K562 (cell line): ENCODE measurements around the gene KMT5C. TPM values are rescaled to one million over a fixed set of nuclear protein-coding genes. Genes with fewer than 3 reads are reported as not detected.

ENCODE experiments used
- CHD1 ChIP-seq: fragments of 200-600 bp; sonication (generic); IDR thresholded peaks from one replicate; pipeline ENCODE4 v1.6.1; 2012; ENCODE audit warnings: mild to moderate bottlenecking, moderate library complexity, low read length, inconsistent platforms
- CXXC5 ChIP-seq: fragments of 250-450 bp; sonication (Bioruptor Pico); IDR thresholded peaks from 2 replicates; pipeline ENCODE4 v1.8.0; 2022; ENCODE audit warnings: inconsistent platforms, mild to moderate bottlenecking, moderate library complexity
- ELF1 ChIP-seq: fragments of 200-800 bp; sonication (Bioruptor generic); IDR thresholded peaks from 2 replicates; pipeline ENCODE4 v1.6.1; 2016; ENCODE audit warnings: missing genetic modification characterization, missing compliant biosample characterization
- KDM4B ChIP-seq, 2 experiments: fragments of 450-650 bp in 1 of 2; sonication (generic) in 1 of 2; IDR thresholded peaks; 2 replicates each; pipeline ENCODE4 v1.6.1; 2016 to 2017; ENCODE audit warnings: borderline replicate concordance in 2 of 2, antibody characterized with exemption in 1 of 2, low read depth in 1 of 2, mild to moderate bottlenecking in 1 of 2
- MAZ ChIP-seq, 2 experiments: fragments of 450-650 bp in 1 of 2; sonication (generic) in 1 of 2; formaldehyde crosslinking; IDR thresholded peaks in 1 of 2; conservative IDR thresholded peaks in 1 of 2; 2 replicates each; pipeline versions ENCODE4 v1.4.0 to v1.5.0; 2020; ENCODE audit warnings: mild to moderate bottlenecking in 1 of 2, missing genetic modification reagents in 1 of 2
- TAF1 ChIP-seq: IDR thresholded peaks from 2 replicates; pipeline ENCODE4 v1.6.1; 2011; ENCODE audit warnings: mild to moderate bottlenecking, low read length, moderate library complexity; ENCODE audit not compliant: insufficient read depth, control insufficient read depth, severe bottlenecking; ENCODE audit errors: extremely low read depth
- polyA plus RNA-seq, 8 experiments: library from polyadenylated mRNA; depleted of rRNA in 4 of 8; stranded (reverse) in 5 of 8; unstranded in 3 of 8; fragments of >200 nt; fragmentation: Nextera tagmentation in 2 of 8; fragmentation: Illumina TruSeq in 1 of 8; extraction: Ambion mirVana in 2 of 8; extraction: Trizol in 1 of 8; gene quantifications; 2 replicates each; pipeline versions ENCODE4 v1.2.1 to v1.2.3, GENCODE V29; 2011 to 2014; ENCODE audit warnings: inconsistent platforms in 1 of 8, missing spikeins in 1 of 8
- total RNA-seq, 7 experiments: library from RNA; depleted of rRNA in 6 of 7; stranded (reverse); fragments of >200 nt in 6 of 7; fragmentation: Illumina TruSeq in 2 of 7; extraction: Trizol in 2 of 7; gene quantifications; 2 replicates each; pipeline versions ENCODE4 v1.2.1 to v1.2.3, GENCODE V29; 2011 to 2021; ENCODE audit warnings: low replicate concordance in 1 of 7
- TF ChIP-seq, protein P1 (sequence below): sonication (generic); formaldehyde crosslinking; IDR thresholded peaks from 2 replicates; pipeline ENCODE4 v1.8.0; 2022; ENCODE audit warnings: mild to moderate bottlenecking, missing genetic modification reagents
- TF ChIP-seq, protein P2 (sequence below): sonication (generic); formaldehyde crosslinking; IDR thresholded peaks from 2 replicates; pipeline ENCODE4 v1.8.1; 2023; ENCODE audit warnings: mild to moderate bottlenecking, missing genetic modification reagents
- TF ChIP-seq, protein P3 (sequence below), 2 experiments: IDR thresholded peaks; 2 replicates each; pipeline ENCODE4 v1.6.1; 2012; ENCODE audit warnings: improper control_type of control experiment in 2 of 2, low read depth in 2 of 2, low read length in 2 of 2, borderline replicate concordance in 1 of 2
- TF ChIP-seq, protein P4 (sequence below): fragments of 450-650 bp; IDR thresholded peaks from 2 replicates; pipeline ENCODE4 v1.6.1; 2014; ENCODE audit warnings: low read depth, mild to moderate bottlenecking, moderate library complexity, borderline replicate concordance

KMT5C gene
- total and polyA plus RNA-seq, 9 of the 15 experiments (the other 6 are each of a cell fraction or from before 2014, with no cell fraction given): 0.15 to 53.5 (median 16.6) TPM

DNA sequence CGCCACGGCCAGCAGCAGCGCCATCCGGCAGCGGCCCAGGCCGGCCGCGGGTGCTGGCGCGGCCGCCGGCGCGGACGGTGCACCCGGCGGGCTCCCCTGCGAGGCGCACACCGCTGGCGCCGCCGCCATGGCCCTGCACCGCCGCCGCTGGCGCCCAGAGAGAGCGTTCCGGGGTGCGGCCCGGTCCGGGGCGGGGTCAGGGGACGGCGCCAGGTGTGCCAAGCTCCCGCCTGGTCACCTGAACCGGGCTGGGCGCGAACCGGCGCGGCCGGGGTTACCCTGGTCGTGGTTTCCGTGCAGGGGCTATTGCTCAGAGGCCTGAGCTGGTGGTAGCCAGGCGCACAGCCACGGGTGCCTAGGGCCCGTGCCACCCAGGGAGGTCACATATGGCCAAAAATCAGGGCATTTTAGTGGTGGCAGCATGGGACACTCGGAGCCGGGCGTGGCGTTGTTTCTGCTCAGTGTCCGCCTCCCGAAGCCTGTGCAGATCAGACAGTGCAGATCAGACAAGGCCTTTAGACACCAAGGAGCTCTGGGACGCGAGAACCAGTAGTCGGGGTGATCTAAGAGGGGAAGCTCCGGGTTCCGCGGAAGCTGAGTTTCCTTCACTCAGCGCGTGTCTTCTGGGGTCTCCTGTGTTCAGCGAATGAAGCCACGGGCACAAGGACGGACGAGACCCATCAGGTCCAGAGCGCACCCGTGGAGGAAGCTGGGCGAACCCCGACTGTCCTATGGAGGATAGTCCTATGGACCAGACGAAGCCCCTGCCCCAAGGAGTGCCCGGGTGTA lies 44.6 kb downstream of the KMT5C start, which contains the start of gene TMEM238 (continued):
- TF ChIP-seq, protein P1, sequence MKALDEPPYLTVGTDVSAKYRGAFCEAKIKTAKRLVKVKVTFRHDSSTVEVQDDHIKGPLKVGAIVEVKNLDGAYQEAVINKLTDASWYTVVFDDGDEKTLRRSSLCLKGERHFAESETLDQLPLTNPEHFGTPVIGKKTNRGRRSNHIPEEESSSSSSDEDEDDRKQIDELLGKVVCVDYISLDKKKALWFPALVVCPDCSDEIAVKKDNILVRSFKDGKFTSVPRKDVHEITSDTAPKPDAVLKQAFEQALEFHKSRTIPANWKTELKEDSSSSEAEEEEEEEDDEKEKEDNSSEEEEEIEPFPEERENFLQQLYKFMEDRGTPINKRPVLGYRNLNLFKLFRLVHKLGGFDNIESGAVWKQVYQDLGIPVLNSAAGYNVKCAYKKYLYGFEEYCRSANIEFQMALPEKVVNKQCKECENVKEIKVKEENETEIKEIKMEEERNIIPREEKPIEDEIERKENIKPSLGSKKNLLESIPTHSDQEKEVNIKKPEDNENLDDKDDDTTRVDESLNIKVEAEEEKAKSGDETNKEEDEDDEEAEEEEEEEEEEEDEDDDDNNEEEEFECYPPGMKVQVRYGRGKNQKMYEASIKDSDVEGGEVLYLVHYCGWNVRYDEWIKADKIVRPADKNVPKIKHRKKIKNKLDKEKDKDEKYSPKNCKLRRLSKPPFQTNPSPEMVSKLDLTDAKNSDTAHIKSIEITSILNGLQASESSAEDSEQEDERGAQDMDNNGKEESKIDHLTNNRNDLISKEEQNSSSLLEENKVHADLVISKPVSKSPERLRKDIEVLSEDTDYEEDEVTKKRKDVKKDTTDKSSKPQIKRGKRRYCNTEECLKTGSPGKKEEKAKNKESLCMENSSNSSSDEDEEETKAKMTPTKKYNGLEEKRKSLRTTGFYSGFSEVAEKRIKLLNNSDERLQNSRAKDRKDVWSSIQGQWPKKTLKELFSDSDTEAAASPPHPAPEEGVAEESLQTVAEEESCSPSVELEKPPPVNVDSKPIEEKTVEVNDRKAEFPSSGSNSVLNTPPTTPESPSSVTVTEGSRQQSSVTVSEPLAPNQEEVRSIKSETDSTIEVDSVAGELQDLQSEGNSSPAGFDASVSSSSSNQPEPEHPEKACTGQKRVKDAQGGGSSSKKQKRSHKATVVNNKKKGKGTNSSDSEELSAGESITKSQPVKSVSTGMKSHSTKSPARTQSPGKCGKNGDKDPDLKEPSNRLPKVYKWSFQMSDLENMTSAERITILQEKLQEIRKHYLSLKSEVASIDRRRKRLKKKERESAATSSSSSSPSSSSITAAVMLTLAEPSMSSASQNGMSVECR (CRISPR knock-in tag): 0 out of 2 replicates have a peak, but pooled peaks have one; percentile 24
- TF ChIP-seq MAZ (CRISPR knock-in tag; conservative IDR thresholded peaks at IDR 0.05 in 1 of 2, IDR thresholded peaks at IDR 0.05 in 1 of 2) (peak in 1 of 2 experiments; percentile 26; a peak in 1 of 4 replicates), KDM4B (IDR thresholded peaks at IDR 0.05; ENCODE audit: borderline replicate concordance in 2 of 2, low read depth in 1 of 2) (no peak), ELF1 (tag) (no peak), CHD1 (peak; percentile 80), TAF1 (peak; percentile 8), CXXC5 (CRISPR knock-in tag) (peak; percentile 34; the same call in 1 of the 2 replicates)
- TF ChIP-seq, protein P2, sequence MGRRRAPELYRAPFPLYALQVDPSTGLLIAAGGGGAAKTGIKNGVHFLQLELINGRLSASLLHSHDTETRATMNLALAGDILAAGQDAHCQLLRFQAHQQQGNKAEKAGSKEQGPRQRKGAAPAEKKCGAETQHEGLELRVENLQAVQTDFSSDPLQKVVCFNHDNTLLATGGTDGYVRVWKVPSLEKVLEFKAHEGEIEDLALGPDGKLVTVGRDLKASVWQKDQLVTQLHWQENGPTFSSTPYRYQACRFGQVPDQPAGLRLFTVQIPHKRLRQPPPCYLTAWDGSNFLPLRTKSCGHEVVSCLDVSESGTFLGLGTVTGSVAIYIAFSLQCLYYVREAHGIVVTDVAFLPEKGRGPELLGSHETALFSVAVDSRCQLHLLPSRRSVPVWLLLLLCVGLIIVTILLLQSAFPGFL (CRISPR knock-in tag): 0 out of 2 replicates have a peak, but pooled peaks have one; percentile 20
- TF ChIP-seq, protein P3, sequence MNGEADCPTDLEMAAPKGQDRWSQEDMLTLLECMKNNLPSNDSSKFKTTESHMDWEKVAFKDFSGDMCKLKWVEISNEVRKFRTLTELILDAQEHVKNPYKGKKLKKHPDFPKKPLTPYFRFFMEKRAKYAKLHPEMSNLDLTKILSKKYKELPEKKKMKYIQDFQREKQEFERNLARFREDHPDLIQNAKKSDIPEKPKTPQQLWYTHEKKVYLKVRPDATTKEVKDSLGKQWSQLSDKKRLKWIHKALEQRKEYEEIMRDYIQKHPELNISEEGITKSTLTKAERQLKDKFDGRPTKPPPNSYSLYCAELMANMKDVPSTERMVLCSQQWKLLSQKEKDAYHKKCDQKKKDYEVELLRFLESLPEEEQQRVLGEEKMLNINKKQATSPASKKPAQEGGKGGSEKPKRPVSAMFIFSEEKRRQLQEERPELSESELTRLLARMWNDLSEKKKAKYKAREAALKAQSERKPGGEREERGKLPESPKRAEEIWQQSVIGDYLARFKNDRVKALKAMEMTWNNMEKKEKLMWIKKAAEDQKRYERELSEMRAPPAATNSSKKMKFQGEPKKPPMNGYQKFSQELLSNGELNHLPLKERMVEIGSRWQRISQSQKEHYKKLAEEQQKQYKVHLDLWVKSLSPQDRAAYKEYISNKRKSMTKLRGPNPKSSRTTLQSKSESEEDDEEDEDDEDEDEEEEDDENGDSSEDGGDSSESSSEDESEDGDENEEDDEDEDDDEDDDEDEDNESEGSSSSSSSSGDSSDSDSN (IDR thresholded peaks at IDR 0.05; ENCODE audit: borderline replicate concordance in 1 of 2, low read depth in 2 of 2, low read length in 2 of 2): 0 out of 4 replicates have a peak, but pooled peaks of 1 of the 2 experiments have one; percentile 21
- TF ChIP-seq, protein P4, sequence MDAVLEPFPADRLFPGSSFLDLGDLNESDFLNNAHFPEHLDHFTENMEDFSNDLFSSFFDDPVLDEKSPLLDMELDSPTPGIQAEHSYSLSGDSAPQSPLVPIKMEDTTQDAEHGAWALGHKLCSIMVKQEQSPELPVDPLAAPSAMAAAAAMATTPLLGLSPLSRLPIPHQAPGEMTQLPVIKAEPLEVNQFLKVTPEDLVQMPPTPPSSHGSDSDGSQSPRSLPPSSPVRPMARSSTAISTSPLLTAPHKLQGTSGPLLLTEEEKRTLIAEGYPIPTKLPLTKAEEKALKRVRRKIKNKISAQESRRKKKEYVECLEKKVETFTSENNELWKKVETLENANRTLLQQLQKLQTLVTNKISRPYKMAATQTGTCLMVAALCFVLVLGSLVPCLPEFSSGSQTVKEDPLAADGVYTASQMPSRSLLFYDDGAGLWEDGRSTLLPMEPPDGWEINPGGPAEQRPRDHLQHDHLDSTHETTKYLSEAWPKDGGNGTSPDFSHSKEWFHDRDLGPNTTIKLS: no peak; the same call in 1 of the 2 replicates
